Effector memory CD8-positive, alpha-beta T cell (primary cell): Measurements from ENCODE around the gene ERP29.
"Not testable (repeated sequence)": the region's sequence is repeated elsewhere in the genome, so short reads cannot be mapped to it uniquely, and the experiment has no call there.

ENCODE experiments used
- ATAC-seq: fragments of 150-1000 bp; cut with Tn5 transposase; replicated peaks from 2 replicates; pipeline ENCODE4 v1.10.0; 2021; ENCODE audit warnings: mild to moderate bottlenecking, moderate library complexity
- DNase-seq, 3 experiments: peaks; one replicate each; pipeline ENCODE4 v3.0.0; 2021
- H3K27ac Mint-ChIP-seq, 2 donors: one replicate each; pipeline ENCODE4 v1.8.0; 2022; ENCODE audit warnings: mild to moderate bottlenecking in 2 of 2, mixed read lengths in 2 of 2, moderate library complexity in 2 of 2
- H3K27me3 Mint-ChIP-seq, 2 donors: one replicate each; pipeline ENCODE4 v1.8.0; 2022; ENCODE audit warnings: mixed read lengths in 2 of 2
- H3K36me3 Mint-ChIP-seq: one replicate; pipeline ENCODE4 v1.8.0; 2022; ENCODE audit warnings: mild to moderate bottlenecking, moderate library complexity, mixed read lengths; ENCODE audit not compliant: insufficient read depth
- H3K4me1 Mint-ChIP-seq, 2 donors: one replicate each; pipeline ENCODE4 v1.8.0; 2022; ENCODE audit warnings: low read depth in 2 of 2, mixed read lengths in 2 of 2
- H3K4me3 Mint-ChIP-seq, 2 donors: one replicate each; pipeline ENCODE4 v1.8.0; 2022; ENCODE audit warnings: mild to moderate bottlenecking in 2 of 2, mixed read lengths in 2 of 2, moderate library complexity in 2 of 2
- H3K9me3 Mint-ChIP-seq, 2 donors: one replicate each; pipeline ENCODE4 v1.8.0; 2022; ENCODE audit warnings: mixed read lengths in 2 of 2

Gene ERP29

DNA sequence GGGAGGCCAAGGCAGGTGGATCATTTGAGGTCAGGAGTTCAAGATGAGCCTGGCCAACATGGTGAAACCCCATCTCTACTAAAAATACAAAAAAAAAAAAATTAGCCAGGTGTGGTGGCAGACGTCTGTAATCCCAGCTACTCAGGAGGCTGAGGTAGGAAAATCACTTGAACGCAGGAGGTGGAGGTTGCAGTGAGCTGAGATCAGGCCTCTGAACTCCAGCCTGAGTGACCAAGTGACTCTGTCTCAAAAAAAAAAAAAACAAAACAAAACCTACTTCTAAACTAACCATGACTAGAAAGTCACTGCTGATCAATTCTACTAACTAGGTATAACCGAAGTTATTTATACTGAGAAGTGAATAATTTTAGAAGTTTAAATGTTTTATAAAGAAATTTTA, 3.6 kb upstream of the ERP29 start:
- H3K27me3 Mint-ChIP-seq, H3K4me3 Mint-ChIP-seq, ATAC-seq, DNase-seq, H3K9me3 Mint-ChIP-seq: not testable (repeated sequence)
- H3K36me3 Mint-ChIP-seq = peaks cover 27% of the 10 kb centered on the region
- peaks cover 26 to 40% of the 10 kb centered on the region in 2 donors for H3K4me1 Mint-ChIP-seq
- H3K27ac Mint-ChIP-seq = peak overlapping the region; percentile 19 to 27

DNA sequence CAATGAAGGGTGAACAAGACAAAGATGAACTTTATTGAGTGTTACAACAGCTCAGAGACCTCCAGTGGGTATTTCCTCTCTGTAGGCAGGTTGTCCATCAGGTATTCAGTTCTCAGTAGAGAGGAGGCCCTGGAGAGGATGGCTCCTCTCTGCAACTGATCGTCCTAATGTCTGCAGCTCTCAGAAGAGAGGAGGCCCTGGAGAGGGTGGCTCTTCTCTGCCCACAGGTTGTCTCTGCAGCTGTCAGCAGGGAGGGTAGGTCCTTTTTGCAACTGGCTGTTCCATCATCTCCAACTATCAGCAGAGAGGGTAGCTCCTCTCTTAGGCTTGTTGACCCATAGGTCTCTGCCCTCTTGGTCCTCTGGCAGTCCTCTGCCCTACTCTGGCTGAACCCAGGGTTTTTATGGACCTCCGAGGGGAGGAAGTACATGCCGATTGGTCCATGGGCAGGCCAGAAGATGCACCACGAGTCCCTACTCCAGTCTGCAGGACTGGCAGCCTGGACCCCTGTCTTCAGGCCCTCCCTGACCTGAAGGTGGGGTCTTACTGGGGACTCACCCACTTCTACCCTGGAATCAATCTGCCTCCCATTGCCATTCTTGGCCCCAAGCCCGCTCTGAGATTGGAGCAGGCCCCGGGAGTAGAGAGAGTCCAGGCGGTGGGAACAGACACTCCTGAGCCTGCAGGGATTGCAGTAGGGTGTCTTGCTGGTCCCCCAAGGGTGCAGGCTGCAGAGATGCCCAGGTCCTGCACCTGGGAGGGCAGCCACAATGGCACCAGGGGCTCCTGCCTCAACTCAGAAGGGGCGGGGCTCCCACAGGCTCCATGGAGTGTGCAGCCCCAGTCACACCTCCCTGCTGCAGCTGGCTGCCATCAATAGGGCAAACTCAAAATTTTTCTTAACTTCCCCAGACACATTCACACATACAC, 2.5 kb upstream of the ERP29 start:
- peak overlapping the region; percentile 83 to 91 for H3K4me3 Mint-ChIP-seq
- H3K4me1 Mint-ChIP-seq = peaks cover 30 to 41% of the 10 kb centered on the region in 2 donors
- H3K27ac Mint-ChIP-seq = peak overlapping the region; percentile 33 to 95
- H3K27me3 Mint-ChIP-seq = no peaks in the 10 kb centered on the region
- ATAC-seq = no peak
- DNase-seq = no peak
- H3K9me3 Mint-ChIP-seq = no peaks in the 10 kb centered on the region
- H3K36me3 Mint-ChIP-seq = peaks cover 33% of the 10 kb centered on the region

DNA sequence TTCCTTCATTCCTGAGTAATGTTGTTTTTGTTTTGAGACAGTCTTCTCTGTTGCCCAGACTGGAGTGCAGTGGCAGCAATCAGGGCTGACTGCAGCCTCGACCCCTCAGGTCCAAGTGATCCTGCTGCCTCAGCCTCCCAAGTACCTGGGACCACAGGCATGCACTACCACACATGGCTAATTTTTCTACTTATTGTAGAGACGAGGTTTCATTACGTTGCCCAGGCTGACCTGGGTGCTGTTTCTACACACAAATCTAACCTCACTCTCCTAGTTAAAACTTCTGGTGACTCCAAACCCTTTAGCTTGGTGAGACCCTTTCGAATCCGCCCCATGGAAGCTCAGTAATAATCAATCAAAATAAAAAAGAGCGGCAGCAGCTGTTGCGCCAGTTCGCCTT, 1.5 kb upstream of the ERP29 start:
- DNase-seq (no peak), ATAC-seq (no peak)
- no peaks in the 10 kb centered on the region for H3K9me3 Mint-ChIP-seq
- no peaks in the 10 kb centered on the region for H3K27me3 Mint-ChIP-seq
- H3K4me3 Mint-ChIP-seq = peak overlapping the region; percentile 83 to 91
- H3K4me1 Mint-ChIP-seq = peaks cover 40 to 47% of the 10 kb centered on the region in 2 donors
- H3K36me3 Mint-ChIP-seq = peaks cover 41% of the 10 kb centered on the region
- H3K27ac Mint-ChIP-seq = peak overlapping the region; percentile 95 to 98

DNA sequence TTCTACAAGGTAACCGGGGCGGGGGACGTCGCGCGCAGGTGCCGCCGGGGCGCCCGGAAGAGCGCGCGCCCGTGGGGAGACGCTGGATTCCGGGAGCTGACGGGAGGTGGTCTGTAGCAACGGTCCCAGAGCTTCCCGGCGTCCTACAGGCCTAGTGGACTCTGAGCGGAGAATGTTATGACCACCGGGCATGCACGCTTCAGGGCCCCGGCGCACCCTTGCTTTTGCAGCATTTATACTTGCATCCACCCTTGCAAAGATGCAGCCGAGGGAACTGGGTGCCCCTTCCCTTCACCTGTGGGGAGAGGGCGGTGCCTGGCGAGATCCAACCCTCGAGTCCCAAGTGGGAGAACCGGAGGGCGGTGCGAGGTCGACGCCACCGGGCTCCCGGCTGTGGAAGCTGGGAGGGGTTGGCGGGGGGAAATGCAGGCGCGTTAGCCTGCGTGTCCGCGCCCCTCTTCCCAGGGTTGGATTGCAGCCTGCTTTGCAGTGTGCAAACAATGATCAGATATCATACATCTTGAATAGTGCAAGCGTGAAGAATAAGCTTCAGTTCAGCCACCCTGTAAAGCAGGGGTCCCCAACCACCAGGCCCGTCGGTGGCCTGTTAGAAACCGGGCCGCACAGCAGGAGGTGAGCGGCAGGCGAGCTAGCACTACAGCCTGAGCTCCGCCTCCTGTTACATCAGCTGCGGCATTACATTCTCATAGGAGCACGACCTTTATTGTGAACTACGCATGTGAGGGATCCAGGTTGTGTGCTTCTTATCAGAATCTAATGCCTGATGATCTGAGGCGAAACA, 576 bp downstream of the ERP29 start:
- H3K27ac Mint-ChIP-seq = peak overlapping the region; percentile 95 to 98
- H3K4me1 Mint-ChIP-seq = peaks cover 49 to 61% of the 10 kb centered on the region in 2 donors
- peaks cover 60% of the 10 kb centered on the region for H3K36me3 Mint-ChIP-seq
- H3K4me3 Mint-ChIP-seq = peak overlapping the region; percentile 83 to 91
- no peaks in the 10 kb centered on the region for H3K27me3 Mint-ChIP-seq
- peak; percentile 54 for ATAC-seq
- peak; percentile 60 to 61 (median 61) for DNase-seq
- H3K9me3 Mint-ChIP-seq = no peaks in the 10 kb centered on the region

DNA sequence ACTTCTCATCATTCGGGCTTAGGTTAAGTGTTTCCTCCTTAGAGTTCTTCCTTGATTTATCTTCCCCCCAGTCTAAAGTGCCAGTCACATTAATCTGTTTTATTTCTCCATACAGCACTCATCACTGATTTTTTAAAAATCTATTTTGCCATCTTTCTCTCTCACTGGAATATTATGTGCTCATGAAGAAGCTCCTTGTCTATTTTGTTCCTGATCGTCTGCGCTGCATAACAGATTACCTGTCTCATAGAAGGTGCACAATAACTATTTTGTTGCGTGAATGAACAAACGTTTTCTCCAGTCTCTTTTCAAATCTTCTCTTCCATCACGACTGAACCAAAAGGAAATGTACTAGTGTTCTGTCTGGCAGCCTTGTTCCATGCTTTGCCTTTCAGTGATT, 2.7 kb downstream of the ERP29 start:
- DNase-seq (no peak), ATAC-seq (no peak)
- Mint-ChIP-seq H3K4me3 (peak overlapping the region; percentile 46 to 91), H3K4me1 (peaks cover 51 to 68% of the 10 kb centered on the region in 2 donors), H3K27me3 (no peaks in the 10 kb centered on the region), H3K36me3 (peaks cover 61% of the 10 kb centered on the region), H3K27ac (peak overlapping the region in 1 of 2 donors; percentile 95), H3K9me3 (no peaks in the 10 kb centered on the region)

DNA sequence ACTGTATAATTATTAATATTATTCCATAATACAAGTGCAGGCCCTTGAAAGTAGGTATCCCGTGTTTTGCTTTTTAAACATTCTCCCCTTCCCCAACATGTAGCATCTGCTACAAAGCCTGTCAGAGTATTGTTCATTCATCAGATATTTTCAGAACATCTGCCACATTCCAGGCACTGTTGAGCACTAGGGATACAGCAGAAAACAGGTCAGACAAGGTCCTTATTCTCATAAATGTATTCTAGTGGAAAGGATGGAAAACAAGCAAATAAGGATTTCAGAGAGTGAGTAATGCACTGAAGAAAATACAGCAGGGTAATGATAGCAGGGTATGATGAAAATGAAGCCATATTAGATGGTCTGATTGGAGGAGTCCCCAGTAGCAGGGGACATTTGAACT, 3.8 kb downstream of the ERP29 start:
- H3K27ac Mint-ChIP-seq = peak overlapping the region; percentile 27 to 95
- H3K9me3 Mint-ChIP-seq = no peaks in the 10 kb centered on the region
- no peak for ATAC-seq
- H3K27me3 Mint-ChIP-seq = no peaks in the 10 kb centered on the region
- peaks cover 67% of the 10 kb centered on the region for H3K36me3 Mint-ChIP-seq
- H3K4me1 Mint-ChIP-seq = peaks cover 46 to 61% of the 10 kb centered on the region in 2 donors
- no peak for DNase-seq
- no peak overlapping the region for H3K4me3 Mint-ChIP-seq

DNA sequence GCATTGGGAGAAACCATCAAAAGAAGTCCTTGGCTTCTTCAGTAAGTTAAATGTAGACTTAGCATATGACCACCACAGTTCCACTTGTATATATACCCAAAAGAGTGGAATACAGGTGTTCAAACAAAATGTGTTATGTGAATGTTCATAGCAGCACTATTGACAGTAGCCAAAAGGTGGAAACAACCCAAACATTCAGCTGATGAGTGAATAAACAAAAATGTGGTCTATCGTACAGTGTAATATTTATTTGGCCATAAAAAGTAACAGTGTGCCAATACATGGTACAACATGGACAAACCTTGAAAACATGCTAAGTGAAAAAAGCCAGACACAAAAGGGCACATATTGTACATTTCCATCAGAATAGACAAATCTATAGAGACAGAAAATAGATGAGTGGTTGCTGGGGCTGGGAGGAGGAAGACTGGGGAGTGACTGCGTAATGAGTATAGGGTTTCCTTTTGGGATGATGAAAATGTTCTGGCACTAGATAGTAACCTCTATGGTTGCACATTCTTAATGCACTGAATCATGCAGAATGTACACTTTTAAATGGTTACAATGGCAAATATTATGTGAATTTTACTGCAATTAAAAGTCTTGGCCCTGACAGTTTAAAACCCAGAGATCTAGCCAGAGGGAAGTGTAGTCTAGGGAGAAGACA, 5.5 kb downstream of the ERP29 start:
- Mint-ChIP-seq H3K36me3 (peaks cover 68% of the 10 kb centered on the region), H3K9me3 (no peaks in the 10 kb centered on the region), H3K27ac (peak overlapping the region; percentile 47 to 80), H3K4me1 (peaks cover 41 to 56% of the 10 kb centered on the region in 2 donors), H3K4me3 (no peak overlapping the region), H3K27me3 (no peaks in the 10 kb centered on the region)
- ATAC-seq = no peak
- no peak for DNase-seq

DNA sequence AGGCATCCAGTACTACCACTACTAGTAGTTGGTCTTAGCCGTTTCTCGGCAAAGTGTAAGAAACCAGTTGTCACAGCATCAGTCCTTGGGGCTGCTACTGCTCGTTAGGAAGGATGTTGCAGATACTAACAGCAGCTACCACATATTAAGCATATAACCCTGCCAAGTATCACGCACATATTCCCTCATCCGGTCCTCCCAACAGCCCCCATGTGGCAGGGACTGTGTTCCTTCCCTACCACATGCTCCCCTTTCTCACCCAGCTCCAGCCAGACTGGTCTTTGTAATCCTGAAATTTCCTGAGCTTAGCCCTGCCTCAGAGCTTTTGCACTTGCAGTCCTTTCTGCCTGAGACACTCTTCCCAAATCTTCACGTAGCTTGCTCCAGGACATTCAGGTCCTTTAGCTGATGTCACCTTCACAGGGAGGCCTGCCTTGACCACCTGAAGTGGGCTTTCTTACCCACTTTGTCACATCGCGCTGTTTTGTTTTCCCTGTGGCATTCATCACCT, 7.8 kb downstream of the ERP29 start:
- no peaks in the 10 kb centered on the region for H3K27me3 Mint-ChIP-seq
- no peak for ATAC-seq
- peaks cover 30 to 44% of the 10 kb centered on the region in 2 donors for H3K4me1 Mint-ChIP-seq
- H3K4me3 Mint-ChIP-seq = no peak overlapping the region
- H3K27ac Mint-ChIP-seq = peak overlapping the region in 1 of 2 donors; percentile 68
- H3K36me3 Mint-ChIP-seq = peaks cover 62% of the 10 kb centered on the region
- DNase-seq = no peak
- no peaks in the 10 kb centered on the region for H3K9me3 Mint-ChIP-seq

DNA sequence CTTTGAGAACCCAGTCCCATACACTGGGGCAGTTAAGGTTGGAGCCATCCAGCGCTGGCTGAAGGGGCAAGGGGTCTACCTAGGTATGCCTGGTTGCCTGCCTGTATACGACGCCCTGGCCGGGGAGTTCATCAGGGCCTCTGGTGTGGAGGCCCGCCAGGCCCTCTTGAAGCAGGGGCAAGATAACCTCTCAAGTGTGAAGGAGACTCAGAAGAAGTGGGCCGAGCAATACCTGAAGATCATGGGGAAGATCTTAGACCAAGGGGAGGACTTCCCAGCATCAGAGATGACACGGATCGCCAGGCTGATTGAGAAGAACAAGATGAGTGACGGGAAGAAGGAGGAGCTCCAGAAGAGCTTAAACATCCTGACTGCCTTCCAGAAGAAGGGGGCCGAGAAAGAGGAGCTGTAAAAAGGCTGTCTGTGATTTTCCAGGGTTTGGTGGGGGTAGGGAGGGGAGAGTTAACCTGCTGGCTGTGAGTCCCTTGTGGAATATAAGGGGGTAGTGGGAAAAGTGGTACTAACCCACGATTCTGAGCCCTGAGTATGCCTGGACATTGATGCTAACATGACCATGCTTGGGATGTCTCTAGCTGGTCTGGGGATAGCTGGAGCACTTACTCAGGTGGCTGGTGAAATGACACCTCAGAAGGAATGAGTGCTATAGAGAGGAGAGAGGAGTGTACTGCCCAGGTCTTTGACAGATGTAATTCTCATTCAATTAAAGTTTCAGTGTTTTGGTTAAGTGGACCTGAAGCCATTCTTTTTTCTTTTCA, 9.2 kb downstream of the ERP29 start:
- H3K4me3 Mint-ChIP-seq = no peak overlapping the region
- H3K36me3 Mint-ChIP-seq = peaks cover 50% of the 10 kb centered on the region
- no peaks in the 10 kb centered on the region for H3K27me3 Mint-ChIP-seq
- peaks cover 22 to 40% of the 10 kb centered on the region in 2 donors for H3K4me1 Mint-ChIP-seq
- peak overlapping the region; percentile 35 to 68 for H3K27ac Mint-ChIP-seq
- DNase-seq (no peak), ATAC-seq (no peak)
- H3K9me3 Mint-ChIP-seq = no peaks in the 10 kb centered on the region

DNA sequence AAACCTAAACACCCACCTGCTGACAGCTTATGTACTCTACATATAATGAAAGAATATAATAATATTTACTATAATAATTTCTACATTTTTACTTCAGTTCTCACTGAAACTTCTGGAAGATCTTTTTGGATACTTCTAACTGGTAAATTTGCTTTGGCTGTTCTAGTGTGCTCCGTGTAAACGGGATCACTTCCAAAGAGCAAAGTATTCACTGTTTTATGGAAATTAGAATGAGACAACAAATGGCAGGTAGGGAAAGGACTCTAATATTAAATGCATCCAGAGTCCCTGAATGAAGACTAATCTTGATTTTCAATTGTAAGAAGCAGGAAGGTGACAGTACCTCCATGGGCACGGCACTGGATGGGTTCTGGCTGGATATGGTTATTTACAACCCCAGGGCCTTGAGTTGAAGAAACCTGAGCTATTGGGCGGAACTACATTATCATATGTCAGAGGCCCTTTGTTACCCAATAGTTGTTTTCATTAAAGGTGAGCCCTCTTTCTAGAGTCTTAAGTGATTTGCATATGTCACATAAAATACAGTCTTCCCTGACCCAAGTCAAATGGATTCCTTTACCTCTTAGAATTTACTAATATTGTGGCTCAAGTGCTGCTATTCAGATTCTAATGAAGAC, 10.7 kb downstream of the ERP29 start:
- H3K27me3 Mint-ChIP-seq = no peaks in the 10 kb centered on the region
- peaks cover 13 to 33% of the 10 kb centered on the region in 2 donors for H3K4me1 Mint-ChIP-seq
- peaks cover 36% of the 10 kb centered on the region for H3K36me3 Mint-ChIP-seq
- H3K9me3 Mint-ChIP-seq = no peaks in the 10 kb centered on the region
- H3K27ac Mint-ChIP-seq = peak overlapping the region in 1 of 2 donors; percentile 49
- no peak overlapping the region for H3K4me3 Mint-ChIP-seq
- no peak for DNase-seq
- ATAC-seq = no peak

DNA sequence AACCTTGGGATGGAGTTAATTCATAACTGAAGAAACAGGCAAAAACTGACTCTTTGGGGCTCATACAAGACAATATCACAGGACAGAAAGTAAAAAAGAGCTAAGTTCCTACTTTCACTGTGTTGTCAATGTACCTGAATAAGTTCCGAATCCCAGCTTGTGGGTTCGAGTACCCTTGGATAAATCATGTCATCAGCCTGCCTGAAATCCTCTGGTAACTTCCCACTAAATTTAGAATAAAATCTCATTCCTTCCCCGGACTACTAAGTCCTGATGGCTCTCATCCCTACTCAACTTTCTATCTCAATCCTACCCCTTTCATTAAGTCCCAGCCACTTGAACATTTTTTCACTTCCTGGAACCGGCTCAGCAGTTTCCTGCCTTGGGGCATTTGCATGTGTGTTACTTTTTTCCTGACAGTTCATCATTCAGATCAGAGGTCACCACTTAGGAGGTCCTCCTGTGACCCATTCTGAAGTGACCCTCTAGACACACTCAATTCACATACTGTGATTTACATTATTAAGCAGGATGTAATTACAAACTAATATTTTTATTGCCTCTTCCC, 12.7 kb downstream of the ERP29 start:
- Mint-ChIP-seq H3K9me3 (no peaks in the 10 kb centered on the region), H3K4me1 (peaks cover 13 to 21% of the 10 kb centered on the region in 2 donors), H3K27me3 (no peaks in the 10 kb centered on the region), H3K36me3 (peaks cover 41% of the 10 kb centered on the region), H3K4me3 (no peak overlapping the region), H3K27ac (peak overlapping the region; percentile 18 to 87)
- ATAC-seq = no peak
- no peak for DNase-seq

DNA sequence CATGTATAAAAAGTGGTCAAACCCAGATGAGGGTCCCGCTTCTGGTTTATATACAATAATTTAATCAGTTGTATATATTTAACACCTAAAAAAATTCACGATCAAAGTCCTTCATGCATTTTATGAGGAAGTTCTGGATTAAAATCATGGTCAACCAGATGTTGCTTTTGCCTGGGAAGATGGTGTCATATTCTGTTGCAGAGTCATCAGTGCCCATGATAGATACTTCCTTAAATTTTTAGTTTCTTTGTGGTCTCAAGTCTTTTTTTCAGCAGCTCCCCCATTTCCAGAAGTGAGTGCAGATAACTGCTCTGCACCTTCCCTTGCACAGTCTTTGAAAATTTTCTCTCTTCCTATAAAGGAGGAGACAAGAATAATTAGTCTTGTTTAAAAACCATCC, 16.1 kb downstream of the ERP29 start:
- peaks cover 4 to 14% of the 10 kb centered on the region in 2 donors for H3K4me1 Mint-ChIP-seq
- H3K36me3 Mint-ChIP-seq = peaks cover 31% of the 10 kb centered on the region
- no peak for DNase-seq
- H3K27ac Mint-ChIP-seq = peak overlapping the region in 1 of 2 donors; percentile 16
- no peak for ATAC-seq
- no peak overlapping the region for H3K4me3 Mint-ChIP-seq
- H3K27me3 Mint-ChIP-seq = no peaks in the 10 kb centered on the region
- no peaks in the 10 kb centered on the region for H3K9me3 Mint-ChIP-seq
